Effector CD8-positive, alpha-beta T cell (primary cell): ENCODE measurements around the gene C1QL2.
A peak's percentile ranks its signal among the peaks of the same experiment; 100 is the strongest.

Experiments used
- DNase-seq: peaks from one replicate; lab custom pipeline; 2025; lab: John Stamatoyannopoulos, UW

C1QL2 gene

DNA sequence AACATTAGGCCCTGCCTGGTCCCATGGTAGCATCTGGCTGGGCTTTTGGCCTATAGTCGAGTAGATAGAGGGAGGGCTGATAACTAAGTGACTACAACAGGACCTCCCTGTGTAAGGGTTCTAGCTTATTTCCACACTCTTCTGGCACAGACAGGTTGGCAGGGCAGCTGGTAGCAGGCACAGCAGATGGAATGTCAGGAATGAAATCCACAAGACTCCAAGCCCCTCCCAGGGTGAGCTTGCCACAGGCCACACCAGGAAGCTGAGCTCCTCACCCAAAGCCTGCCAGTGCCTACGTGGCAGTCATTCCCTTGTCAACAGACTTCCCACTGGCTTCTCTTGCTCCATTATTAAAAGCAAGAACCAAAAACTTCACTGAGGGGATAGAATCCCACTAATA, 20.7 kb upstream of the C1QL2 start:
- no peak for DNase-seq

DNA sequence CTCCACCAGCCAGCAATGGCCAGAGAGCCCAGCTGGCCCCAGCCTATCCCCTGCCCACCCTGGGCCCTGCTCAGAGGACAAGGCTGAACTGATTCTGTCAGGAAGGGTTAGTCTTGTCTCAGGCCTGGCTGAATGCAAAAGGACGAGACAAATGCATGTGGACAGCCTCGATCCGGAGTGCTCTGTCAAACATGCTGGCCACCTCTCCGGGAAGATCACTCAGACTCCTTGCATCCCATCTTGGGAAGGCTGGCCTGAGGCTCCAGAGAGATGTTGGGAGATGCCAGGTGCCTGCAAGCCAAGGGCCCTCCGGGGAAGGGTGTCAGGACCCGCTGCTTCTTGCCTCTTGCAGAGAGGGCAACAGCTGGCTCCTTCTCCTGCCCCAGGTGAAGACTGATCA, 20.2 kb upstream of the C1QL2 start:
- no peak for DNase-seq

DNA sequence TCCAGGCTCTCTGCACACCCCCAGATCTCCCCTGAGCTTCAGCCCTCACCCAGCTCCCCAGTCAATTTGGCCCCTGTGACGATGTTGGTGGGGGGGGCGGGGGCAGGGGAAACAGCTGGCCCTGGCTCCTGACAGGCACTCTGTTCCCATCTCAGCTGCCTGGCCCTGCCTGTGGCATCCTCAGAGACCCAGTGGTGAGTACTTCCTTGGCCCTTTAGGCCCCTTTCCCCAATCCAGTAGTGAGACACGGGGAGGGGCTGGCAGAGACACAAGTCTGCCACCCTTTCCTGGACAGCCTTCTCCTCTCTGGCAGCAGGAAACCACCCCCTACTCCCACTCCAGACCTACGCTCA, 19.3 kb upstream of the C1QL2 start:
- no peak for DNase-seq

DNA sequence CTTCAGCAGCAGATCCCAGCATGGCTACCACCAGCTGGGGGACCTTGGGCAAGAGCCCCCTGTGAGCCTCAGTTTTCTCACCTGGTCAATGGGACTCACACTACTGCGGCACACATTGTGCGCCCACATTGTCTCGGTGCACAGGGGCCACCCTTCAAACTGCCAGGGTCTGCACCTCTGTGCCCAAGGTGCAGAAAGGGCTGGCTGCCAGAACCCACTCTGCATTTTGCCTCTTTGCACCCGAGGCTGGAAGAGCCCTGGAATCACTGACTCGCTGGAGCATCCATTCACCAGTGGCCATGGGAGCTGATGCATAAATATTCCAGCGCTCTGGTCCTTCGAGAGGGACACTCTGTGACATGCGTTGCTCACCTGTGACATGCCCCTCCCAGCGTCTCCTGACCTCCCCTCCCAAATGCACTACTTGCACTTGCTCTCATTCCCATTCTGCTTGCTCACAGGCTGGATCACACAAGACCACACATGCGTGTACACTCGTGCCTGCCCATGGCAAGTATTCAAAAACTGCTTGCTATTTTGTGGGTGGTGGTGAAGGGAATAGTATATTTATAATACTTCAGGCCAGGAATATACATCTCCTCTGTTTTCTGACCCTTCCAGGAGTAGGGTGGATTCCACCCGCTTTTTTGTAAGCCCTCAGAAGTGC, 18.8 kb upstream of the C1QL2 start:
- DNase-seq = no peak

DNA sequence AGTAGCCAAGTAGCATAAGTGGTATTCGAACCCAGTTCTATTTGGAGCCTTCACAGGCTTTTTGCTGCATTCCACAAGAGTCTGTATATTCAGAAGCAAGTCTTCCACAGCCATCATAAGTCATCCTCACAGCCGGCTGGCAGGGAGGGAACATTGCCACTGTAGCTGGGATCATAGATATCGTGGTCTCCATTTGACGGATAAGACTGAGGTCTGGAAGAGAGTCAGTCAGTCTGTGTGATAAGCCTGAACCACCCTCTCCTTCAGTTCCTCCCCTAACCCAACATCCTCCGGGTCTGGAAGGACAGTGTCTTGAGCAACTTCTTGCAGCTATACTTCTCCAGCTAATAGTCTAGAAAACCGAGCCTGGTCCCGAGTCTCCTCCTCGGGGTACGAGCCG, 17.0 kb upstream of the C1QL2 start:
- no peak for DNase-seq

DNA sequence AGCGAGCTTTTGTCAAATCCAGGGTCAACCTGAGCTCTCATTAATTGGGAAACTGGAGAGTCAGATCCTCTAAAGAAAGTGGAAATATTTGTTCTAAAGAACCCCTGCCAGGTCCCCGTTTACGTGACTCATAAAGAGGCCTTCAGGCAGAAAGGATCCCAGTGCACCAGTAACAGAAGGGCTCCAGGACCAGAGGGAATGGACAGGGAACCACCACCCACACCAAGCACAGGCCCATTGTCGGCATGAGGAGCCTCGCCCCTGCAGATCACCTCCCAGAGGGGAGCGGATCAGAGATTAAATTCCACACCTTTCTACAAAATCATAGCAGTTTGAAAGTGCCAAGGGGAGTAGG, 16.4 kb upstream of the C1QL2 start:
- no peak for DNase-seq

DNA sequence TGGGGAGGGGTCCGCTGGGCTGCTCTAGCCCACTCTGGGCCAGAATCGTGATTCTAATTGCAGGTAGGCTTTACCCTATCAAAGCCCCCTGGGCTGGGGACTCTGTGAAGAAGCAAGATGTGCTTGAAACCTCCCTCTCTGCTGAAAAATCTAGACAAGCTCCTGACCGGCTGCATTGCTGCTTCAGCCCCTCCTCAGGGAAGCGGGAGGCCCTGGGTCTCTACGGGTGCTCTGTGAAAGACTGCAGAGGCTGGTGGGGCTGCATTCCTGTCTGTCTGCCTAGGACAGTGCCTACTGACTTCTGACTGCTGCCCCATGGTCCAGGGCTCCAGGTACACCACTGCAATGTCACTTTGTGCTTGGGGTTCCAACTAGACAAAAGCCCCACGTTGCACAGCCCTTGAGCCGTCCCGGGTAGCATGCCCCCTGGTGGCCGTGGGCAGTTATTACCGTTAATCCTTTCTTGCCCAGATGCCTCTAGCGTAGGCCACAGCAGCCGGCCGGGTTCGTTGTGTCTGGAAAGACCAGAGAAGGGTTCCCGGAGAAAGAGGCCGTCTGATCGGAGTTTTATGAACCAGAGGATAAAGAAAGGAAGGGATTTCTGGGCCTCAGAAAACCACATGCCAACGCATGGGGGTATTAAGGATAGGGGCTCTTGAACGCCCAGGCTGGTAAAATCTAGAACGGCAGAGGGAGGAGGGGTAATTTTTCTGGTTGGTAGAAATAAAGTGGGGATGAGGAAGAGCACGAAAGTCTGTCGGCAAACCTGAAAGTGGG, 15.9 kb upstream of the C1QL2 start:
- peak; percentile 27 for DNase-seq

DNA sequence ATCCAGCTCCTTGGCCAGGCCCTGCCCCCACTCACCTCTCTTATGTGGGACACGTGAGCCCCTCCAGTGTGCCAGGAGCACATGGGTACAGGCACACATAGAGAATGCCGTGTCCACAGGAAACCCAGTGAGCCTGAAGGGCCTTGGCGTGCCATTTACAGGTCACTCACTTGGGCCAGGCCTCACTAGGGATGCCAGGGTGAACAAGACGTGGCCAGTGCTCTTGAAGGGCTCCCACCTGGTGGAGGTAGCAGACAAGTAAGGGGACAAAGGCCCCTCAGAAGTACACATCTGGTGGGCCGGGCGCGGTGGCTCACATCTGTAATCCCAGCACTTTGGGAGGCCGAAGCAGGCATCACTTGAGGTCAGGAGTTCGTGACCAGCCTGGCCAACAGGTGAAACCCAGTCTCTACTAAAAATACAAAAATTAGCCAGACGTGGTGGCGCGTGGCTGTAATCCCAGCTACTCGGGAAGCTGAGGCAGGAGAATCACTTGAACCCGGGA, 15.1 kb upstream of the C1QL2 start:
- DNase-seq = no peak

DNA sequence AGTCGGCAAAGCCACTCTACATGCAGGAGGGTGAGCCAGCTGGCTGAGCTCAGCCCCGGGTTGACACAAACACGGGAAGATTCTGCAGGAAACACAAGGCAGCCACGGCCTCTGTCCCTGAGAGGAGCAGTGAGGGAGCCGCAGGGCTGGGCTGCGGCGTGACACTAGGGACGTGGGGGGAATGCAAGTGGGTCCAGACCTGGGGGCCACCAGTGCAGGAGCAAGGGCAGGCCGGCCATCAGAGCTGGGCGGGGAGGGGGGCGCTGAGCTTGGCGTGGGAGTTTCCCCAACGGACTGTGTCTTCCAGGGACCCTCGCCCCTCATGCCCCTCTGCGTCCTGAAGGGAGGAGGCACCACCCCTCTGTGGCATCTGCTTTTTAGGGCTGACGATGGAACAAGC, 12.0 kb upstream of the C1QL2 start:
- DNase-seq = no peak

DNA sequence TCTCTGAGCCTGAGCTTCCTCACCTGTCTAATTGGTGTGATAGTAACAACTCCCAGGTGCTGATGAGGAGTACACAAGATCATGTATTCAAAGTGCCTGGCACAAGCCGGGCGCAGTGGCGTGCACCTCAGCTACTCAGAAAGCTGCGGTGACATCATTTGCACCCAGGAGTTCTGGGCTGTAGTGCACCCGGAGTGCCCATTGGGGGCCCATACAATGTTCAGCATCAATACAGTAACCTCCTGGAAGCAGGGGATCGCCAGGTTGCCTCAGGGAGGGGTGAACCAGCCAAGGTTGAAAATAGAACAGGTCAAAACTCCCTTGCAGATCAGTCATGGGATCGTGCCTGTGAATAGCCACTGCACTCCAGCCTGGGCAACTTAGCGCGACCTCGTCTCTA, 11.2 kb upstream of the C1QL2 start:
- no peak for DNase-seq

DNA sequence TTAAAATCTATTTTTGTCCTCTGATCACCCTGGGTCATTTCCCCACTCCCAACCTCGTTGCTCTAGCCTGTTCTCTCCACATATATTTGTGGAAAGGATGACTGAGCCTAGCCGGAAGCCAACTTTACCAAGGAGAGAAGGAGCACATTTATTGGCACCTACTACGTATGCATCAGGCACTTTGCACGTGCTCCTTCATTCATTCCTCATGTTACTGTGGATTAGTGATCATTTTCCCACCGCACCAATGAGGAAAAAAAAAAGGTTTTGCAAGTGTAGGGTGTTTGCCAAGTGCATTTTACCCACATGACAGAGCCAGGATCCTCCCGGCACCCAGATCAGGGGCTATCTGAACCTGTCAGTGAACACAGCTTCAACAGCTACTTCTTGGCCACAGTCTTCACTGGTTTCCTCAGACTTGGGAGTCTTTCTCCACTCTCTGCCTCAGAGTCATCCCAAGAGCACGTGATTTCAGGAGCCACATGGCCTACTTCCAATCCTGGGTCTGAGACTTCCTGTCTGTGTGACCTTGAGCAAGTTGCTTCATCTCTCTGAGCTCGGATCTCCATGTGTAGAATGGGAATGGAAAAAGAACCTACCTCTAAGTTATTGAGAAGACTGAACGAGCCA, 1.9 kb upstream of the C1QL2 start:
- no peak for DNase-seq

DNA sequence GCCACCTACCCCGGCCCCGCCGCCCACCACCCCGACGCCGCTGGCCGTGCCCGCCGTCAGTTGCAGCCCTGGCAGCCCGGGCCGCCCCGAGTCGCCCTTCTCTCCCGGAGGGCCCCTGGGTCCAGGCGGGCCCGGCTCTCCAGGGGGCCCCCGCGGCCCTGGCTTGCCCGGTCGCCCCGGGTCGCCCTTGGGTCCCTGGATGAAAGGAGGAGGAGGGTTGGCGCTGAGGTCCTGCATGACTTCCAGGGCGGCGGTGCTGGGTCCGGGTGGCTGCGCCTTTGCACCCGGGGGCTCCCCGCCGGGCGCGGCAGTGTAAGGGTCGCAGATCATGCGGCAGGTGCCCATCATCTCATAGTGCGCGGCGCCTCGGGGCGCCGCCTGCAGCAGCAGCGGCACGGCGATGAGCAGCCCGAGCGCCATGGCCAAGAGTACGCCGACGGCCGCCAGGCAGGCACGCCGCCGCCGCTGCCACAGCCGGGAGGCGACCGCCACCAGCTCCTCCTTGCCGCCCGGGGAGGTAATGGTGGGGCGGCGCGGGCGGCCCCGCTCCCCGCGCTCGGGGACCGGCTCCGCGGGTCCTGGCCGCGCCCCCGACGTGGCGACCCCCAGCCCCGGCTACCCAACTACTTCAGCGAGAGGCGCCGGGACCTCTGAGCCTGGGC, 570 bp downstream of the C1QL2 start:
- DNase-seq = no peak

DNA sequence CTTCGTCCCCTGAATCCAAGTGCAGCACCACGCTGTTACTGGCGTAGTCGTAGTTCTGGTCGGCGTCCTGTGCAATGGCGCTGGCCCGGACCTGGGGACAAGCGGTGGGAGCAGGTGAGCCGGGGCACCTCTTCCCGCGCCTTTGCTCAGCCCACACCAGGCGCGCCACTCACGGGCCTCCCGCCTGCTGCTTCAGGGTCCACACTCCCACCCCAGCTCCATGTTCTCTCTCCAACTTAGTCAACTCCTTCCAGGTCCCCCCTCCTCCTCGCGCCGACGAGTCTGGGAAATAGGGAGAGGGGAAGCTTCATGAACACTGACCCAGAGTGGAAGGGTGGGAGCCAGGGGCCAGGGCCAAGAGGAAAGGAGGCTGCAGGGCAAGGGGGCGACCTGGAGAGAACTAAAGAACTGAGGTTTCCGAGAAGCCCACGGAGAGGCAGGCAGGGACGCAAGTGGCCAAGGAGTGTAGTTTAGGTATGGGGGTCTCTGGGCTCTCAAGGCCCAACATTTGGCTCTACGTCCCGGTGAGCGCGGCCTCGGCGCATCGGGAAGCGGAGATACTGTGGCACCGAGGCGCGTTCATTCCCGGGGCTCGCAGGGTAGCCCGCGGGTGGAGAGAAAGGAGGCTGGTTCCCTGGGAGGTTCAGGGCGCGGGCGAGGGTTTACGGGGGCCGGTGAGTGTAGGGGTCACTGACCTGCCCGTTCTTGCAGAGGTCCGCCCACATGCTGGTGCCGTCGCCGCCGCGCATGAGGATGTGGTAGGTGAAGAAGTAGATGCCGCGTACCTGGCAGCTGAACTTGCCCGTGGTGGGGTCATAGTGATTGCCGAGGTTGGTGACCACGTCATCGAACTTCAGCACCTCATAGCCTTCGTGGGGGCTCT, 1.4 kb downstream of the C1QL2 start:
- no peak for DNase-seq

DNA sequence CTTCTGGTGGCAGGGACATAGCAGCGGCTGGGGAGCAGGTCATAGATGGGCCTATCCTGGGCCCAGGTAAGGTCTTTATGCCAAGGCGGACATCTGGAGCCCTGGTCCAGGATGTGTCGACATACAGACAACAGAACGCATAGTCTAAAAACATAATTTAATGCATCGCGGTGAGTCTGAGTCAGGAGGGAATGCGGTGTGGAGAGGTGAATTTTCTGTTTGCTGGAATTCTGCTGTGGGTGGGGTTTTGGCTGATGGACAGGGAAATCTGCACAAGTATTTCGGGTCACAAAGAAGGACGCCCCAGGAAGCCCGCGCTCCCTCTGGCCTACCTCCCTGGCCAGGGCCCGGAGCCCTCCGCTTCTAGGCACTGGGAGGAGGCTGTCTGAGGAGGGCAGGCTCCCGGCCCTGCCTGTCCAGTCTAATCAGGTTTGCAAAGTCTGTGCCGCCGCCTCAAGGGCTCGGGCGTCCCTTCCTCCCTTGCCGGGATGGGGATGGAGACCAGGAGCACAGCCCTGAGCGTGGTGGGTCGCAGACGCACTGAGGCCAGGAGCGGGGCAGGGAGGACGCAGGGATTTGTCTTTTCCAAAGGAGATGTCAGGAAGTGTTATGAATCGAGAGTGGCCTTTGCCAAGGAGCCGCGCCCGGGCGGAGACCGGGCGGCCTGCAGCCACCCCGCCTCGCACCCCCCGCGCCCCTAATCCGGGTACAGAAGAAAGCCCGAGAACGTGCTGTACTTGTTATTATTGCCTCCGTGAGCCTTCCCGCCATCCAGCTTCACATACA, 2.3 kb downstream of the C1QL2 start:
- DNase-seq = no peak

DNA sequence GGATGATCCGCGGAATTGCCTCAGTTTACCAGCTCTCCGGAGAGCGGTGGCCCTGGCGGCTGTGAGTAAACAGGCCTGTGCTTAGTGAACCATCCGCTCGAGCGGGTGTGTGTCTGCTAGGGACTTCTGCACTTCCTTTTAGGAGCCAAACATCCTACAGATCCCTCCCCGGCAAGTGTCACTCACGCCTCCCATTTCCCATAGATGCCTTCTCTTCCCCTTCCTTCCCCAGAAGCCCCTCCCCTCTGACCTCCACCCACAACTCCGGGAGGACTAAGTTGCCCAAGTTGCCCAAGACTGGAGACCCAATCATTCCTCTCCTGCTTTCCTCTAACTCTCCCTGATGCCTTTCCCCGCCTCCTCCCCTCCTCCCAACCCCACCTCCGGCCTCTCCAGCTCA, 2.9 kb downstream of the C1QL2 start:
- DNase-seq = no peak

DNA sequence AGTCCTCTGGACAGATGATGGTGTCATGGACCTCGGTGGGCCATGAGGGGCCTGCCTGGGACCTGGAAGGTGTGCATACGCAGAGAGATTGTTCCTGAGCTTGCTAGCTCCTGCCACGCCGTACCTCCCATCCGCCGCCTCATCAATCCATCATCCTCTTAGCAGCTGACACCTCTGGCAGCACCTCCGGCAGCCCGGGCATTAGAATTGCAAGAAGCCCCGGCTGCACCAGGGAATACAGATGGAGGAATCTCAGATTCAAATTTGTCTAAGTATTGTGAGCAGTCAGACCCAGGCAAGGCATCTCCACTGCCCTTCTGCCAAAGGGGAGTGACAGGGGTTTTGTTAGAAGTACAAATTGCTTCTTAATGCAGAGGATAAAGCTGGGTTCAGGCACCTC, 4.5 kb downstream of the C1QL2 start:
- no peak for DNase-seq

DNA sequence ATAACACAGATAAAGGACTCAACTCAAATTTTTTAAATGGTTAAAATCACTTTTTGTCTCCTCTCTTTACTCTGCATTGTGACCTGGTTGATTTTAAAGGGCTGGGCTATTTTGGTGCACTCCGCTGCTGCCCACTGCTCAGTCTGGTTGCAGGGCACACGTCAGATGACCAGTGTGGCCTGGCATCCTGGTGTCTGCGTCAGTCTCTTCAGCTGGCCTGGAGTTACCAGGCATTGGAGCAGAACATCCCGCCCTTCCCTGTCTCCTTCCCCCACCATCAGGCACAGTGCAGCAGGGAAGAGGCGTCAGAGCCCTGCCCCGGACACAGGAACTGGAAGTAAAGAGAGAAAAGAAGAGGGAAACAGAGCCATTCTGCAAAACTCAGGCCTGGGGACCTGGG, 8.9 kb downstream of the C1QL2 start:
- no peak for DNase-seq

DNA sequence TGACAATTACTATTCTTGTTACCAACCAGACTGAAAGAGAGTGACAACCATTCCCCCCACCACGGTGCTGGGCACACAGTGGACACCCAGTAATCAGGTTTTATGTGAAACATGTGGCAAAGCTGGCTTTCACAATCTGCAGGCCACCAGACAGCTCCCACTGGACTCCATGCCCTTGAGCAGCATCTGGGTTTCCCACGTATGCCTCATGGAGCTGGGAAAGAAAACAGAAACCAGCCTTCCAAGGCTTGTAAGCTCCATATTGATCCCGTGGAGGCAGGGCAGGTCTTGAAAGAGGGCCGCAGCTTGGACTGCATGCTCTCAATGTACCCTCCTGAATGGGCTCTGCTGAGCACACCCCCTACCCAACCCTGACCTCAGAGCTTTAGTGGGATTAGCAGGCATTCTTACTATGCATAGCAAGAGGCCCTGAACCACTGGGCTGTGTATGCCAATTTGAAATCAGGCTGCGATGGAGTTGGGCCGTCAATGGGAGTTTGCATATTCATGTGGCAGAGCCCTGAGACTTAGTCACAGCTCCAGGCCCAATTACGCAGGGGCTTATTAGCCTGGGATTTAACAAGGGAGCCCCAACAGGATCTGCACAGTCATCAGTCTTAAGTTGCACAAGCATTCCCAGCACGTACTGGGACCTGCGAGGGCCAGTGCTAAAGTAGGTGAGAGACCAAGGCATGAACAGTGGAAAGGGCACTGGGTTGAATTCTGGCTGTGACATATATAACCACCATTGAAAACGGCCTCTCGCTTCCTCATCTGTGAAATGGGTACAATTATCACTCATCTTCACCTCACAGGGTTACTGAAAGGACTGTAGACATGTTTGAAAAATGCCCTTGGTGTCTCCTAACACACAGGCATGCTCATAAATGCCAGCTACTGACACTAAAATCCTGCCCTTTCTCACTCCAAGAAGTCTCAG, 10.5 kb downstream of the C1QL2 start:
- no peak for DNase-seq

DNA sequence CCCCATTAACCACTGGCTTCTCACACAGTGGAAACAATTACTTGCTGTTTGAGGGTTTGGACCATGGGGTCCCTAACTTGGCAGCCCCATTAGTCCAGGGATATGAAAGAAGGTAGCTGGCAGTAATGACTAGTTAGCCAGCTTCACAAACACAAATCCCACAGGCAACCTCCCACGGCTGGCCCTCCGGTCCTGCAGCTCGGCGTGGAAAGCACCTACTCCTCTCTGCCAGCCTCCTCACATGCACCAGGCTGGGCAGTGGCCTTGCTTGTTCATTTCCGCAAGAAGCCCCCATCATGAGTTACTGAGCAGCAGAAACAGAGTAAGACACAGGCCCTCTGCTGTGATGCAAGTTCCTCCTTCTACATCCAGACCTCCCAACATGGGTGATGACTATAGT, 13.7 kb downstream of the C1QL2 start:
- no peak for DNase-seq

DNA sequence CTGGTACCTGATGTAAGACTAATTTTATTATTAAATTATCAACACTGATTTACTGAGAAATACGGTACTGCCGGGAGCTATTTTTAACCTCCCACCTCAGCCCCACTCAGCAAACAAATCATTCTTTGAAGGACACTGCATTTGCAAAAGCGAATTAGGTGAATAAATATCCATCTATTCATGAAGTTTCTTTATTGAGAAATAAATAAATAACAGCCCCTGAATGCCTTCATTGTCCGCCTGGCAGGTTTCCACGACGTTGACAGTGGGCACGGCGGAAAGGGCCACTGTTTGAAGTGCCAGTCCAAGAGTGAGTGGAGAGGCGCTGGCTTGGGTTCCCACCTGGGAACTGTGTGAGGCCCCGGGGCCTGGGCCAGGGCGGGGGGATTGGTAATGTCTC, 15.7 kb downstream of the C1QL2 start:
- no peak for DNase-seq
